AG20443 (cell line): ENCODE measurements around the gene ZNF682.
"Not testable (repeated sequence)": the region's sequence is repeated elsewhere in the genome, so short reads cannot be mapped to it uniquely, and the experiment has no call there.

Experiments
- DNase-seq: peaks from one replicate; pipeline ENCODE4 v3.0.0; 2012; ENCODE audit warnings: low spot score, mixed read lengths

The ZNF682 gene

DNA sequence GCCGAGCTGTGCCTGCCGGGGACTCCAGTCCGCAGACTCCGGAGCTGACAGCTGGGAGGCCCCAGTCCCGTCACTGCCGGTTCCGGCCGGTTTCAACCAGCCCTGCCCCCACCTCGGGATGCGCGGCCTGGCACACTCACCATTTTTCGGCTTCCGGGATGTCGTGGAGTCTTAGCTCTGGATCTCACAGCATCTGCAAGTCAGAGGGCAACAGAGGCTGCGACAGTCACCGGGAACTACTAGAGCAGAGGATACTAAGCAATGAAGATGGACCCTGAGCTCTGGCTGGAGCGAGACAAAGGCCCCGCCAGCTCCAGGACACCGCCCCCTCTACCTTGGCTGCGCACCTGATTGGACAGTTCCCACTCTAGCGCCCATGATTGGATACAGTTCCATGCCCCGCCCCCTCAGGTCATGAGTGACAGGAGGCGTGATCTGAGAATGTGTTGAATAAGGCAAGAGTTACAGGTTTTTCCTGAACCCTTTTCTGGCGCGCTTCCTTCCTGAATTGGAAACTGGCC lies at the start of gene ZNF682:
TSS of gene ZNF682 (minus strand) at position 303 of the 521 bp plus-strand sequence. CDS start at position 143, 160 bp downstream.
- DNase-seq, result peak; percentile 98

- not testable (repeated sequence) for DNase-seq
Observed at GRCh38 chr19:20082876-20083275, 43.6 kb upstream of the ZNF682 start.

GRCh38 chr19:20082232-20082833 lies 43.0 kb upstream of the ZNF682 start:
- DNase-seq, result not testable (repeated sequence)

GRCh38 chr19:20080656-20081055 lies 41.4 kb upstream of the ZNF682 start:
- DNase-seq, result no peak

- no peak for DNase-seq
Observed at GRCh38 chr19:20079476-20079875, 40.2 kb upstream of the ZNF682 start.

DNA sequence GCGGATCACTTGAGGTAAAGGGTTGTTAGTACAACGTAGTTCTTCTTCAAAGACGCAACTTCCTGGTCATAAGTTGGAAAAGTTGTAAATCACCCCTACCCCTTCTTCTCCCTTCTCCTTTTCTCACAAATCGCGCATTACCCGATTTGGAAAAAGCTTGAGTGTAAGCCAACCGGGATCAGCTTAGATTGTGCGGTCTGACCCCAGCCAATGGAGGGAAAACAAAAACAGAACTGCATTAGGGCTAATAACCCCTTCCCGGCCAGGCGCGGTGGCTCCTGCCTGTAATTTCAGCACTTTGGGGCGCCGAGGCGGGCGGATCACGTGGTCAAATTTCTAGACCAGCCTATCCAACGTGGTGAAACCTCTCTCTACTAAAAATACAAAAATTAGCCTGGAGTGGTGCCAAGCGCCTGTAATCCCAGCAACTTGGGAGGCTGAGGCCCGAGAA lies 39.3 kb upstream of the ZNF682 start:
- peak; percentile 14 for DNase-seq

- peak; percentile 89 for DNase-seq
Observed at GRCh38 chr19:20077791-20078463, 38.6 kb upstream of the ZNF682 start, which contains the start of gene ZNF90. ZNF90 (plus strand) TSS chr19:20078000; CDS start chr19:20078133, 133 bp downstream.

- no peak for DNase-seq
Observed at GRCh38 chr19:20072936-20073335, 33.6 kb upstream of the ZNF682 start.

DNA sequence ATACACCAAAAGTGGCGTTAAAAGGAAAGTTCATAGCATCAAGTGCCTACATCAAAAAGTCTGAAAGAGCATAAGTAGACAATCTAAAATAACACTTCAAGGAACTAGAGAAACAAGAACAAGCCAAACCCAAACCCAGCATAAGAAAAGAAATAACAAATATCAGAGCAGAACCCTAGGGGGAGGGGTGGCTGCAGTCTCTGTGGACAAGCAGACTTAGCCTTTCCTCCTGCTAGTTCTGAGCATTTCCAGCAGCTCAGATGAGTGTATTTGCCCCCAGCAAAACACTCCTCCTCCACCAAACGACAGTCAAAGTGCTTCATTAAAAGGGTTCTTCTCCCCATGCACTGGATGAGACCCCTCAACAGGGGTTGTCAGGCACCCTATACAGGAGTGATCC lies 31.4 kb upstream of the ZNF682 start:
- no peak for DNase-seq

DNA sequence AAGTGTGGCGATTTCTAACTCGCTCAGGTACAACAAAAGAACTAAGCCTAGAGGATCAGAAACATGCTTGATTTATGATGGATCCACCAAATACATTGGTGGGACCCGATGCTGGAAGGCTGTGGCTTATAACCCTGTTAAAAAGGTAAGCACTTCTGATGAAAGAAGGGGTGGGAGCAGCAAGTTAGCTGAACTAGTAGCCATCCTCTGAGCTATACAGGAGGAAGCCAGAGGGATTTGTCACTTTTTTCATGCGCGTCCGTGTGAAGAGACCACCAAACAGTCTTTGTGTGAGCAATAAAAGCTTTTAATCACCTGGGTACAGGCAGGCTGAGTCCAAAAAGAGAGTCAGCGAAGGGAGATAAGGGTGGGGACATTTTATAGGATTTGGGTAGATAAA lies 29.3 kb upstream of the ZNF682 start:
- not testable (repeated sequence) for DNase-seq

DNA sequence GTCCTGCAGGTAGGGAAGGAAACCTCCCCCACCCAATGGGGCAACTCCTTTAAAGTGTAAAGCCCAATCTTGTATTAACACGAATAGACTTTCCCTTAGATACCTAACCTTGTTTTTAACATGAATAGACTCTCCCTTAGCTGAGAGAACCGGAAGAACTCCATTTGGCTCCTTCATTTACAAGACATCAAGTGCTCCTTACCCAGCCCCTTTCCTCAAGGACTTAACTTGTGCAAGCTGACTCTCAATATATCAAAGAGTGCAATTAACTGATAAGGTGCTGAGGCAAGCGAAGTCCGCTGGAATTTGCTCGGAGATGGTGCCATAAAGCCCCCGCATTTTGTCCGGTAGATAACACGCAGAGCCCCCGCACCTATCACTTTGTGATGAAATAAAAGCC lies 28.6 kb upstream of the ZNF682 start:
- DNase-seq, result no peak

DNA sequence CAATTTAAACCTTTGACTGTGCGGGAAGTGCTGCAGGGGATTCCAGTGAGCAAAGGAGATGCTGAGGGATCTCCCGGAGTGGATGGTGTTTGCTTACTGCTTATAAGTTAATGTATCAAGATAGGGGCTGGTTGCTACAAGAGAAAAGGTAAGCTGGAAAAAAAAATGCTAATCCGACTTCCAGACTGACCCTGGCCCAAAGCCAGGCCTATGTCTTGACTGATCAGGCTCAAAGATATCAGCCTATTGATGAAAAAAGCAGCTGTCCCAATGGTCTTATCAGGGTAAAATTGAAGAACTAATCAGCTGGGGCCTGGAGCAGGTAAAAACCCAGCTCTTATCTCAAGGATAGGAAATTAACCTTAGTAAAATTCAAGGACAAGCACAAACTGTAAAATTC lies 27.6 kb upstream of the ZNF682 start:
- DNase-seq, result no peak

DNA sequence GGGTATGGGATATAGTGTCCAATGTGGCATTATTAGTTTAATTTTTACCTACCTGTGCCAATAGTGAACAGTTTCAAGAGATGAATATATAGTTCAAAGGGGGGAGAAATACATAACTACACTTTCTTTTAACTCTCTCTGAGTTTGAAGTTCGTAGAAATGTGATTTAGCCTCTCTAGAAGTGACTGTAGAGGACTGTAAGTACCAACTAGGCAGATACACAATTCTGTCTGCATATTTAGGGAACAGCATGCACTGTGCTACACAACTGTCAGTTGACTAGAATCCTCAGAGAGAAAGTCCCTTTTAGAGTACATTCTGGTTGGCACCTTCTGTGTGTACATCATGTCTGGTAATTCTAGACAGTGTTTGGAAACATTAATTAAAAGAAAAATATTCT lies 21.0 kb upstream of the ZNF682 start:
- no peak for DNase-seq

- DNase-seq, result not testable (repeated sequence)
Observed at GRCh38 chr19:20058738-20059137, 19.4 kb upstream of the ZNF682 start.

DNA sequence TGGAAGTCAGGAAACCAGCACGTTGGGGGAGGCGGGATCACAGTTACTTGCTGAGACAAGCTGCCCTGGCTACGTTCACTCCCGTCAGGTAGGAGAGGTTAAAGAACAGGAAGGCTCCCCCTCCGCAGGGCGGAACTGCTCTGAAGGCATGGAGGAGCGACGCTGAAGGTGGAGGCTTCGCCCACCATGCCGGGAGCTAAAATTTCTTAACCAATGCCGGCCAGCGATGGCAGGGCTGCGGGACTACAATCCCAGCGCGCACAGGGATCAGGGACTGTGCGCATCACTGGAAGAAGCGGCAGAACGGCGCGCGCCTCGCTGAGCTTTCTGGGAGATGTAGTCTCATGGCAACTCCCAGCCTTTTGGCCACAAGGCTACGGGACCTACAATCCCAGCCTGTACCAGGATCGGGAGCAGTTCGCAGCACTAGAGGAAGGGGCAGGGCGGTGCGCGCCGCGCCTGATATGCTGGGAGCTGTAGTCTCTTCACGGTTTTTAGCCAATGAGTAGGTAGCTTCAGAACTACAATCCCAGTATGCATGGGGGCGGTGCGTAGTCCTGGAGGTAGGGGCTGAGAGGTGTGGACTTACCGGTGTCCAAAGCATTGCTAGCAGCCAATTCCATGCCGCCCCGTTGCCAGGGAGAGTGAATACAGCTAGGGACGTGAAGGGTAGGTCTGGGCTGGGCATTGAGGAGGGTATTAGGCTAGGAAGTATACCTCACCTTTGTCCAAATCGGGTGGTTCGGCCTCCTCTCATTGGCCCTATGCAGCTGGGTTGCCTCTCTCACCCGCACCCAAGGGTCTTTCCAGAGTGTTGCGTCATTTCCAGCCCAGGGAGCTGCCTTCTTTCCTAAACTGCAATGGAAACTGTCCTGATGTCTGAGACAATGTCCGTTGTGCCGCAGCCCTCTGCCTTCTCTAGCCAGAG lies 12.8 kb upstream of the ZNF682 start:
- peak; percentile 93 for DNase-seq

GRCh38 chr19:20045742-20046141 lies 6.4 kb upstream of the ZNF682 start:
- DNase-seq, result not testable (repeated sequence)

- no peak for DNase-seq
Observed at GRCh38 chr19:20044663-20045062, 5.4 kb upstream of the ZNF682 start.

DNA sequence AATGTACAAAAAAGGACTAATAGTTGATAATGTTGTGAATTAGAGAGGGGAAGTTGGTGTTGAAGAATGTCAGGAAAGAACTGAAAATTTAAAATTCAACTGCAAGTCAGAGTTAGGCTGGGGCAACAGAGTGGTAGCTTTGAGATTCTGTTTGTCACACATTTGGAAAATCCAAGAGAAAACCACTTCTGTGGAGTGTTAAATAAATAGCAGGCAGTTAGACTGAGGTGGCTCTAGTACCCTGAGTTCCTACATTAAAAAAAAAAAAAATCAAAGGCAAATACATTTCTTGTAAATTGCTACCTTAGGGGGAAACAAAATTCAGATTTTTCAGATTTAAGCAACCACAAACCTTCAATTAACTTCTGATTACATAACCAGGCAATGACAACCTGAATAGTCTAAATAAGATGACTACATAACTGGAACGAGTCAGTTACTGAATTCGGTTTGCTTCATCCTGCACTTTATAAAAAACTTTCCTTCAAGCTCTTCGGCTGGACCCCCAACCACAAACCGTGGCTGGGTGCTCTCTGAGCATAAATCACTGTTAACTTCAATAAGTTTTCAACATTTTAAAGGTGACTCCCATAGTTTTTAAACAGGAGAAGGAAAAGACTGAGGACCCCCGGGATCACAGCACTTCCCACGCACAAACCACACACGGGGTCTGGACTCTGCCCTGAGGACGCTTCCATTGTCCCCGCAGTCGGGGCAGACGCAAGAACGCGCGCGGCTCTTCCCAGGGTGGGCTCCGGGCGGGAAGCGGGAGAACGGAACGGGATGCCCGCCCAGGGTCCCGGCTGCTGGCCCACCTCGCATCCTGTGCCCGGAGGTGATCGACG lies 725 bp downstream of the ZNF682 start:
- DNase-seq, result peak; percentile 14

- DNase-seq, result no peak
Observed at GRCh38 chr19:20035935-20036334, 3.4 kb downstream of the ZNF682 start.

- DNase-seq, result no peak
Observed at GRCh38 chr19:20028611-20029010, 10.7 kb downstream of the ZNF682 start.

- no peak for DNase-seq
Observed at GRCh38 chr19:20005741-20006140, 33.6 kb downstream of the ZNF682 start.
